Glomerular endothelial cell (primary cell): Measurements from ENCODE around the gene HTT. TPM values are rescaled to one million over a fixed set of nuclear protein-coding genes. Genes with fewer than 3 reads are reported as not detected.
"Not testable (repeated sequence)": the region's sequence is repeated elsewhere in the genome, so short reads cannot be mapped to it uniquely, and the experiment has no call there.

Experiments used
- DNase-seq: peaks from one replicate; pipeline ENCODE4 v3.0.0-alpha.2; 2011; ENCODE audit warnings: low read depth, low spot score; ENCODE audit errors: extremely low read depth
- total RNA-seq: library from RNA; depleted of rRNA; stranded (reverse); fragments of >200 nt; gene quantifications from 2 replicates; pipeline ENCODE4 v1.2.3, GENCODE V29; 2015

Gene HTT
- total RNA-seq, 1 donor from 2014 or later = 86.8 TPM

DNA sequence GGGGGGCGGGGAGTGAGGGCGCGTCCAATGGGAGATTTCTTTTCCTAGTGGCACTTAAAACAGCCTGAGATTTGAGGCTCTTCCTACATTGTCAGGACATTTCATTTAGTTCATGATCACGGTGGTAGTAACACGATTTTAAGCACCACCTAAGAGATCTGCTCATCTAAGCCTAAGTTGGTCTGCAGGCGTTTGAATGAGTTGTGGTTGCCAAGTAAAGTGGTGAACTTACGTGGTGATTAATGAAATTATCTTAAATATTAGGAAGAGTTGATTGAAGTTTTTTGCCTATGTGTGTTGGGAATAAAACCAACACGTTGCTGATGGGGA, 1.1 kb downstream of the HTT start:
- no peak for DNase-seq

DNA sequence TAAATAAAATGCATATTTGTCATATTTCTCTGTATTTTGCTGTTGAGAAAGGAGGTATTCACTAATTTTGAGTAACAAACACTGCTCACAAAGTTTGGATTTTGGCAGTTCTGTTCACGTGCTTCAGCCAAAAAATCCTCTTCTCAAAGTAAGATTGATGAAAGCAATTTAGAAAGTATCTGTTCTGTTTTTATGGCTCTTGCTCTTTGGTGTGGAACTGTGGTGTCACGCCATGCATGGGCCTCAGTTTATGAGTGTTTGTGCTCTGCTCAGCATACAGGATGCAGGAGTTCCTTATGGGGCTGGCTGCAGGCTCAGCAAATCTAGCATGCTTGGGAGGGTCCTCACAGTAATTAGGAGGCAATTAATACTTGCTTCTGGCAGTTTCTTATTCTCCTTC, 3.3 kb downstream of the HTT start:
- no peak for DNase-seq

DNA sequence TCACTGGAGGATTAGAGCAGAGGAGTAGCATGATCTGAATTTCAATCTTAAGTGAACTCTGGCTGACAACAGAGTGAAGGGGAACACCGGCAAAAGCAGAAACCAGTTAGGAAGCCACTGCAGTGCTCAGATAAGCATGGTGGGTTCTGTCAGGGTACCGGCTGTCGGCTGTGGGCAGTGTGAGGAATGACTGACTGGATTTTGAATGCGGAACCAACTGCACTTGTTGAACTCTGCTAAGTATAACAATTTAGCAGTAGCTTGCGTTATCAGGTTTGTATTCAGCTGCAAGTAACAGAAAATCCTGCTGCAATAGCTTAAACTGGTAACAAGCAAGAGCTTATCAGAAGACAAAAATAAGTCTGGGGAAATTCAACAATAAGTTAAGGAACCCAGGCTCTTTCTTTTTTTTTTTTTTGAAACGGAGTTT, 5.2 kb downstream of the HTT start:
- DNase-seq = no peak

DNA sequence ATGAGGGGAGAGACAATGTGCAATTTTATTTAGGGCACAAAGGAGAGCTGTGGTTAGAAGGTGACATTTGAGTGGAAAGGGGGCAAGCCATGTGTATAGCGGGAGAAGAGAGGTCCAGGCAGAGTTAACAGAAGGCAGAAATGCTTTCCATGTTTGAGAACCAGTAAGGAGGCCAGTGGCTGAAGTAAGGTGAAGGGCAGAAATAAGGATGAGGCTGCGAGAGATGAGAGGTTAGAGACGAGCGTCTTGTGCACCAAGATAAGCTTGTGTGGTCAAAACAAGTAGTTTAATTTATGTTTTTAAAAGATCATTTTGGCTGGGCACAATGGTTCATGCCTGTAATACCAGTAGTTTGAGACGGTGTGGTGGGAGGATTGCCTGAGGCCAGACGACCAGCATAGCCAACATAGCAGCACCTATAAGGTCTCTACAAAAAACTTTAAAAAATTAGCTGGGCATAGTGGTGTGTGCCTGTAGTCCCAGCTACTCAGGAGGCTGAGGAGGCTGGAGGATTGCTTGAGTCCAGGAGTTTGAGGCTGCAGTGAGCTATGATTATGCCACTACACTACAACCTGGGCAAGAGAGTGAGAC, 8.5 kb downstream of the HTT start:
- no peak for DNase-seq

DNA sequence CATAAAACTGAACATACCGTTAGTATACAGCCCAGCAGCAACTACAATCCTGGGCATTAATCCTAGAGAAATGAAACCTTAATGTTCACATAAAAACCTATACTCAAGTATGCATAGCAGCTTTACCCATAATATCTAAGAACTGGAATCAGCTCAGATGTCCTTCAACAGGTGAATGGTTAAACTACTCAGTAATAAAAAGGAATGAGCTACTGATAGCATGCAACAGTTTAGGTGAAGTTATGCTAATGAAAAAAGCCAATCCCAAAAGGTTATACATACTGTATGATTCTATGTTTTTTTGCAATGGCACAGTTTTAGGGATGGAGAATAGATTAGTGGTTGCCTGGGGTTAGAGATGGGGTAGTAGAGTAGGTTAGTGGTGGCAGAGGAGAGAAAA, 9.3 kb downstream of the HTT start:
- no peak for DNase-seq

DNA sequence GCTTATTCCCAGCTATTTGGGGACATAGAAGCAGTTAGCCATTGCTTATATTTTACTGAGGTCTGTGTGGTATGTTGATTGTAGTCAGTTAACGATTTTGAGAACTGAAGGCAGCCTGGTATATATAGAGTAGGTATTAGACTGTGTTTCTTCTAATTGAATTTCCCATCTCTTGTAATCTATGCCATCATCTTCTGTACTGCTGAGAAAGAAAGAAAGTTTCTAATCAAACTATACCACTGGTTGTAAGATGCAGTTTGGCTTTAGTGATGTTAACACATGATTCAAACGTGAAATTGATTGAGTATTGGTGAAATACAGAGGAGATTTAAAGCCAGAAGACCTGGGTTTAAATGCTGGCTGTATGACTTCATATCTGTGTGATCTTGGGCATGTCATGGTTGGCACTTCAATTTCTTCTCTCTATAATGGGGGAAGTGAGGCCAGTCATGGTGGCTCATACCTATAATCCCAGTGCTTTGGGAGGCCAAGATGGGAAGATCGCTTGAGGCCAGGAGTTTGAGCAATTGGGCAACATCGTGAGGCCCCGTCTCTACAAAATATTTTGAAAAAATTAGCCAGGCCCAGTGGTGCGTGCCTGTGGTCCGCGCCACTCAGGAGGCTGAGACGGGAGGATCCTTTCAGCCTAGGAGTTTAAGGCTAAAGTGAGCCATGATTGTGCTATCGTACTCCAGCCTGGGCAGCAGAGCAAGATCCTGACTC, 11.6 kb downstream of the HTT start:
- no peak for DNase-seq

DNA sequence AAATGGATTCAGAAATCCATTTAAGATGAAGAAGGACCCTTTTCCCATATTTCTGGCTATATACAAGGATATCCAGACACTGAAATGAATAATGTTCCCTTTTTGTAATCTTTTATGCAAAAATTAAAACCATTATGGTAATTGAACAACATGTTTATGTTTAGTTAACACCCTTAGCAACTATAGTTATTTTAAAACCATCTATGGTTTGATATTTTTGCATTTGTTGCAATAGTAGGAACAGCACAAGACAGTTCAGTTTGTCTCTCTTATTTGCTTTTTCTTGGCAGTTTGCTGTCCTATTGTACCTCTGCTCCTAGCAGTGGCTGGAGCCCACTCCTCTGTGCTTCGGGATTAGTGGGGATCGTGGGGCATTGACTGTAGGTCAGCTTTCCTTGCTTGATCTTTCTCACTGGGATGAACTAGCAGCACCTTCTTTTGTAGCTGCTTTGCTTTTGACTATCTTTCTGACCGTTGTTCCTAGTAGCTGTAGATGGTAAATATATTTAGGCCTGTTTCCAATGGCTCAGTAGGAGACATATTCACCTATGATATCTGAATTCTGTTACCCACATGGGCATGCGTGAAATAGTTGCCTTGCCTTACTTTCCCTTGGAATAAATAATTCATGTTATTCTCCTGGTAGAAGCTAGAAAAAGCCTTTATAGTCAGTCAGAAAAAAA, 12.8 kb downstream of the HTT start:
- no peak for DNase-seq

DNA sequence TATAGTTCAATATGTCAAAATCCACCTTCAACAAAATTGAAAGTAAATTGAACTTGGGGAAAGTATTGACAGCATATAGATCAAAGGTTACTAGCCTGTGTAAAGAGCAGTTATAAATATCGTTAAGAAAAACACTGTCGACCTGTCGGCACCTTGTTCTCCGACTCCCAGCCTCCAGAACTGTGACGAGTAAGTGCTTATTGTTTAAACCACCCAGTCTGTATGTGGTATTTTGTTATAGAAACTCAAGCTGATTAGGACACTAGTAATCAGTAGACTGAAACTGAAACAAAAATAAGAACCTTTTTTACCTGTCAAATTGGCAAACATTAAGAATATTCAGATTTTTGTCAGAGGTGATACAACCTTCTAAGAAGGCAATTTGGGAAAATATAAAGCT, 17.0 kb downstream of the HTT start:
- no peak for DNase-seq

DNA sequence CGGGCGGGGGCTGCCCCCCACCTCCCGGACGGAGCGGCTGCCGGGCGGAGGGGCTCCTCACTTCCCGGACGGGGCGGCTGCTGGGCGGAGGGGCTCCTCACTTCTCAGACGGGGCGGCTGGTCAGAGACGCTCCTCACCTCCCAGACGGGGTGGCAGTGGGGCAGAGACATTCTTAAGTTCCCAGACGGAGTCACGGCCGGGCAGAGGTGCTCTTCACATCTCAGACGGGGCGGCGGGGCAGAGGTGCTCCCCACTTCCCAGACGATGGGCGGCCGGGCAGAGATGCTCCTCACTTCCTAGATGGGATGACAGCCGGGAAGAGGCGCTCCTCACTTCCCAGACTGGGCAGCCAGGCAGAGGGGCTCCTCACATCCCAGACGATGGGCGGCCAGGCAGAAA, 20.2 kb downstream of the HTT start:
- DNase-seq = not testable (repeated sequence)

DNA sequence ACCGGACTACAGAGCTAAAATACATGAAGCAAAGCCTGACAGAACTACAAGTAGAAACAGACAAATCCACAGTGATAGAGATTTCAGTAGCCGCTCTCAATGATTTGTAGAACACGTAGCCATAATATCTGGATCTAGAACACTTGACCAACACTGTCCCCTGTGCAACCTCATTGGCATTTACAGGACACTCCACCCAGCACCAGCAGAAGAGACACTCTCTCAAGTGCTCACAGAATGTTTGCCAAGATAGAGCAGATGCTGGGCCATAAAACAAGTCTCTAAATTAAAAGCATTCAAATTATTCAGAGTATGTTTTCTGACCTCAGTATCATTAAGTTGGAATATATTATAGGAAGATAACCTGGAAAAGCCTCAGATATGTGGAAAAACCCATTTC, 21.7 kb downstream of the HTT start:
- DNase-seq = no peak

DNA sequence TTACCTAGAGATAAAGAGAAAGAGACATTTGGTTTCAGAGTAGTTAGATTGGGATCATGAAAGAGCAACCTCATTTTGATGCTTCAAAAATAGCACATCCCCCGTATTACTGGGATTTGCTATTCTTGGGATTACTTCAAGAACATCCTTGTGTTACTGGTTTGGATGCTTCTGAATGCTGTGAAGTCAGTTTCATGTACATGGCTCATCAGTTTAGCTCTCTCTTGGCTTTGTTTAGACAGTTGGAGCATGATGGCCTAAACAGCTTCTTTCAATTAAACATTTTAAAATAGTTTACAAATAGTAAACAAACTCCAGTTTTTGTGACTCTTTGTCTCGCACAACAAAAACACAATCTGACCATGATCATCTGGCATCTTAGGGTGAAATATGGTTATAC, 23.9 kb downstream of the HTT start:
- DNase-seq = no peak

DNA sequence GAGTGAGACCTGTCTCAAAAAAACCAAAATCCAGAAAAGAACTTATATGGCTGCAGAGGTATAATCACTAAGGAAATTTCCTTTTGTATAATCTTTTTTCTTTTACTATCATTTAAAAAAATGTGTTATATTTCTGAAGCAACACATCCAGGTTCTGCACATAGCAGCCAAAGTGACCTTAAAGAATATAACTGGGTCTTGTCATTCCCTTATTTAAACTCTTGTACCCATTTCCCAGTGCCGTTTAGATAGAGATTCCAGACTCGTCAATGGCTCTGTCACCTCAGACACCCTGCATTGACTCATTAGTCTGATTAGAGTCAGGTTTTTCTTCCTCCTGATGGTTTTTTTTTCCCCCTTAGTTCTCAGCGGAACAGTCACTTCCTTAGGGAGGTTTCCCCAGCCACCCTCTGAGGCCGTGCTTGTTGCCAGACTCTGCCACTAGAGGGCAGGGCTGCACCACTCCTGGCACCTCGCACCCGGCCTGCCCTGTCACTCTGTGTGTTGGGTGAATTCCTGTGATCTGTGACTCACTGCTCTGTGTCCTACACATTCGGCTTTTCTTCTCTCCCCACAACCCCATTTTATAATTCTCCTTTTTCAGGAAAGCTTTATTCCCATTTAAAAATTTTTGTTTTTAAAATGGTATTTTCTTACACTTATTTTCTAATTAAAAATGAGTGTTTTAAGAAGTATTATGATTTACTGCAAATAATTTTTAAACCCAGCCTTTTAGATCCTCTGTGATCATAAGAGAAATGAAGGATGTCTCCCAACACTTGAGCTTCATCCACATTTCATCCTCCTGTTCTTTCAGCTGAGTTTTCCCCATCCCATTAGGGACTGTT, 32.1 kb downstream of the HTT start:
- no peak for DNase-seq

DNA sequence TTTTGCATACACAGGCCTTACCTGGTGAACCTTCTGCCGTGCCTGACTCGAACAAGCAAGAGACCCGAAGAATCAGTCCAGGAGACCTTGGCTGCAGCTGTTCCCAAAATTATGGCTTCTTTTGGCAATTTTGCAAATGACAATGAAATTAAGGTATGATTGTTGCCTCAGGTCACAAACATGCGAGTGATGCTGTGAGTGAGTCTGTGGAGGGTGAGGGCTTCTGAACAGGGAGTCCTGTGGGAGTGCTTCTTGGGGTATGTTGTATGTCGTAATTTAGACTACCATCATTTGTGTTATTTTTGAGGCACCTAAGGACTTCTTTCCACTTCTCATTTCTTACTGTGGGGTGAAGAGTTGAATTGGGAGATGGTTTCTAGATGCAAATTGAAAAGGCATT, 32.8 kb downstream of the HTT start:
- no peak for DNase-seq

DNA sequence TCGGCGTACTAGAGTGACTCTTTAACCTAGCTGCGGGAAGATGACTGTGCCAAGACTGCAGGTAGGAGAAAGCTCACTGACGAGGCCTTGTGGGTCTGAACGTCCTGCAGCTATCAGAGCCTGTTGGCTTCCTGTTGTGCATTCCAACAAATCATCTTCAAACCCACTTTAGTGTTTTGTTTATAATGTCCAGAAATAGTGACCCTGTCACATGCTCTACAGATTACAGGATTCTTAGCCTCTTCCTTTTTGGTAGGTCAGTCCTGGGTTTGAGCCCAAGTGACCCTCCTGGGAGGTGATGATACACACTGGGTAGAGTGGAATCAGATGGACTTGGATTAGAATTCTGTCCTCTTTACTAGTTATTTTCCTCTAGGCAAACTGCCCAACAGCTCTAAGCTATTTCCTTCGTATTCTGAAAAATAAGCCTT, 33.2 kb downstream of the HTT start:
- no peak for DNase-seq

DNA sequence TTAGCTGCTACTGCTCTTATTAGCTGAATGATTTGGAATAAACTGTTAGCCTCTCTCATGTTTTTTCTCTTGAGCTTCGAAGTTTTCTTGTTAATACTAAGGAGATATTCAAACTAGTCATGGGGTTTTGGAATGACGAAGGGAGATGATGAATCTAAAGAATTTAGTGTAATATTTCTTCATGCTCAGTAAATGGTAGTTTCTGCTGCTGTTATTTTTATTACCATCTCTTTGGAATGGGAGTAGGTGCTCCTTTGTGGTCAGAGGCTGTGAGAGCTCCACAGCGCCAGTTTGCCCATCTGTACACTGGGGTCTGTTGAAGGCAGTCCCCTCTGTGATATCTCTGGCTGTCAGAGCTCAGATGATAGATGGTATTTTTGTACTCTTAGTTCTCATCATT, 33.7 kb downstream of the HTT start:
- DNase-seq = no peak

DNA sequence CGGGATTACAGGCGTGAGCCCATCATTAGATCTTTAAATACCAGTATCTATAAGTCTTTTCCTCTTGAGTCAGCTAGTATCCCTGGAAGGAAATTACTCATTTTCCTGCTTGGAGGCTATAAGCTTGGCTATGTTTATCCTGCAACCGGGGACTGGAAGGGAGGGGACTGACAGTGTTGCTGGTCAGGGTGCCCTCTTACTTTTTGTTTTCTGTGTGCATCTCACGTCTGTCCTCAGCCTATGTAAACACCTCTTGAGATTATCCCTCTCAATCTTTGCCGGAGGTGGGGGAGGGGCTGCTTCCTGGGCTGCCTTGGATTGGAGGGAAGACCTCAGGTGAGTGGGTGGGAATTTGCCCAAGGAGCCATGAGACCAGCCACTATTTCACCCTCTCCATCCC, 37.0 kb downstream of the HTT start:
- peak; percentile 80 for DNase-seq

DNA sequence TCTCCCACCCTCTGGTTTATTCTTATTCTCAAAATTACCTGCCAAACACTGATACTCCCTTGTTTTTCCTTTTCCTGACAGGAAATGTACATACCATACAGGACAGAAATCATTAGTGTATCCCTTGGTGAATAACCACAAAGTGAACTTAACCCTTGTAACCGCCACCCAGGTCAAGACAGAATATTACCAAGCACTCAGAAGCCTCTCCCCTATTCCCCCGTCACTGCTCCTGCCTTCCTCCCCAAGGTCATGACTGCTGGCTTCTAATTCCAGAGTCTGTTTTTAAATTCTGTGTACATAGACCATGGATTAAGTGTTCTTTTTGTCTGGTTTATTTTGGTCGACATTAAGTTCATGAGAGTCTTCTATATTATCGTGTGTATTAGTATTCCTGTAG, 37.7 kb downstream of the HTT start:
- DNase-seq = no peak

DNA sequence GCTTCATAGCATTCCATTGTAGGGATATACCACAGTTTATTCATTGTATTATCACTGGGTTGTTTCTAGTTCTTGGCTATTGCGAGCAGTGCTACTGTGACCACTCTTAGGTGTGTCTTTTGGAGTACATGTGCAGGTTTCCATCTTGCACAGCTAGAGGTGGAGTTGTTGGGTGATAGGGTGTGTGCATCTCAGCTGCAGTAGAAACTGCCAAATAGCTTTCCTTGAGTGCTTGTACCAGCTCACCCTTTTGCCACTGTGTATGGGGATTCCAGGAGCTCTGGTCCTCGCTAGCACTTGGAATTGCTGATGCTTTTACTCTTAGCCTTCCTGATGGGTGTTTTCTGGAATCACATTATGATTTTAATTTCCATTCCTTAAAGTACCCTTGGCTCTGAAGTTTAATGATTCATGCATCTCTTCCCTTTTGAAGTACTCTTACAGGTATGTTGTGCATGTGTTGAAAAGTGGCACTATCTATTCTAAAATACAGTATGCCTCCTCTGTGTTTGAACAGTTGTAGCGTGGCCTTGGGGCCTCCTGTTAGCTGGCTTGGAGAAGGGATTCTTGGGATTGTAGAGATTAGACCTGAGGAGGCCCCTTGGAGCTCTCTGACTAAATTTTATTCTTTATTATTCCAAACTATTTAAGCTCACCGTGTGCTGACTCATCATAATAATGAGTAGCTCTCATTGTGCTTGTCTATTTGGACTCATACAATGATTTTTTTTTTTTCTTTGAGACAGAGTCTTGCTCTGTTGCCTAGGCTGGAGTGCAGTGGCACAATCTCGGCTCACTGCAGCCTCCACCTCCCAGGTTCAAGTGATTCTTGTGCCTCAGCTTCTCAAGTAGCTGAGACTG, 38.4 kb downstream of the HTT start:
- no peak for DNase-seq

DNA sequence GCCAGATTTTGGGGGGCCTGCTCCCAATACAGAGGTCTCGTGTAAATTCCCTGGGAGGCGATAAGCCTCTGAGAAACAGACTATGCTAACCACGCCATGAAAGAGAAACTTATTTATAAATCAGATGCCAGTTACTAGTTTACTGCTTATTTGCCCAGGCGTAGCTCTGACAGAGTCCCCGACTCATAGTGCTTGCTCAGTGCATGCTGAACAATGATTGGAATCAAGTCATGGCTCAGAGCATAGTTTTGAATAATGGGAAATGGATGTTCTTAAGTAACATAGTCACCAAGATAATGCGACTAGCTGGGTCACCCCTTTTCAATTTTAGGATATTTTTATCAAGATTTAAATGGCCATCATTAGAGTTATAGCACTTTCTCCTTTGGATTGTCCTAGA, 39.9 kb downstream of the HTT start:
- DNase-seq = no peak

DNA sequence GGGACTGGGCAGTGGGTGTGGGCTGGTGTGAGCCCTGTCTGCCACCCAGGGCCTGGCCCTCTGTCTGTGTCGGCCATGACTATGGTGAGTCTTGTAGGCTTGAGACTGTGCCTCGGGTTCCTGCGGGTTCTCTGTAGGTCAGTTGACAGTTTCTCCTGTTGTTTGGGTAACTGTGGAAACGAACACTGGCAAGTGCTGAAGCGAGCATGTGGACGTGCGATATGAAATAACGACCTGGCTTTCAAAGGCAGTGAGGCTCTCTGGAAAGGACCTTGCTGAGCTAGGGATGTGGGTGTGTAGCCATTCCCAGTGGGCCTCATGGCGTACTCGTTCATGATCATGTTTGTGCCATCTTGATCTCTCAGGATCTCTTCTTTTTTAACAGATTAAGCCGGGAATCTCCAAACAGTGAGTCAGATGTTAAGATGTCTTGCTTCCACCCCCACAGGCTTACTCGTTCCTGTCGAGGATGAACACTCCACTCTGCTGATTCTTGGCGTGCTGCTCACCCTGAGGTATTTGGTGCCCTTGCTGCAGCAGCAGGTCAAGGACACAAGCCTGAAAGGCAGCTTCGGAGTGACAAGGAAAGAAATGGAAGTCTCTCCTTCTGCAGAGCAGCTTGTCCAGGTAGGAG, 41.3 kb downstream of the HTT start:
- no peak for DNase-seq
